Breast epithelium (tissue), 4 donors: Measurements from ENCODE around the gene CCNL2. TPM values are rescaled to one million over a fixed set of nuclear protein-coding genes. Genes with fewer than 3 reads are reported as not detected.
A peak's percentile ranks its signal among the peaks of the same experiment; 100 is the strongest.
"Not testable (repeated sequence)": the region's sequence is repeated elsewhere in the genome, so short reads cannot be mapped to it uniquely, and the experiment has no call there.

Experiments
- DNase-seq, 2 donors: peaks; one replicate each; pipeline ENCODE4 v3.0.0-alpha.2; 2019; ENCODE audit warnings: low spot score in 2 of 2
- H3K27ac ChIP-seq, 2 donors: fragments of 200-600 bp; sonication (generic) in 1 of 2; one replicate each; pipeline ENCODE4 v1.5.1; 2016 to 2019; ENCODE audit warnings: mild to moderate bottlenecking in 1 of 2
- H3K27me3 ChIP-seq, 2 donors: fragments of 200-600 bp; sonication (generic) in 1 of 2; one replicate each; pipeline versions ENCODE4 v1.5.1 to v1.6.0; 2017 to 2019; ENCODE audit warnings: control low read depth in 1 of 2, mild to moderate bottlenecking in 1 of 2
- H3K36me3 ChIP-seq: fragments of 200-600 bp; one replicate; pipeline ENCODE4 v1.5.1; 2019
- H3K4me1 ChIP-seq, 2 donors: fragments of 200-600 bp; sonication (generic); one replicate each; pipeline ENCODE4 v1.5.1; 2016 to 2019; ENCODE audit warnings: control low read depth in 1 of 2
- H3K4me3 ChIP-seq, 3 donors: fragments of 200-600 bp; sonication (generic); 1 replicate in 2 of 3; 2 replicates in 1 of 3; pipeline ENCODE4 v1.5.1; 2016 to 2019; ENCODE audit warnings: mild to moderate bottlenecking in 3 of 3, moderate library complexity in 2 of 3
- H3K9me3 ChIP-seq, 2 donors: fragments of 200-600 bp; sonication (generic) in 1 of 2; one replicate each; pipeline ENCODE4 v1.5.1; 2016 to 2019; ENCODE audit warnings: control low read depth in 1 of 2
- CTCF ChIP-seq, 3 donors: fragments of 450-650 bp; IDR thresholded peaks; one replicate each; pipeline ENCODE4 v1.5.1; 2016 to 2017; ENCODE audit warnings: antibody characterized with exemption in 3 of 3, mild to moderate bottlenecking in 3 of 3, moderate library complexity in 3 of 3
- POLR2A ChIP-seq: fragments of 450-650 bp; IDR thresholded peaks from one replicate; pipeline ENCODE4 v1.6.1; 2016; ENCODE audit warnings: antibody characterized with exemption, mild to moderate bottlenecking, moderate library complexity
- POLR2AphosphoS5 ChIP-seq, 3 donors: sonication (generic); formaldehyde crosslinking; IDR thresholded peaks; one replicate each; pipeline ENCODE4 v1.6.1; 2017; ENCODE audit warnings: antibody characterized with exemption in 3 of 3
- intact Hi-C: fragments of 100-400 bp; cut with DNase I; formaldehyde crosslinking; loops from one replicate; pipeline ENCODE4 v1.15.1; 2023; ENCODE audit warnings: low total_unique reads
- total RNA-seq, 3 donors: library from RNA; depleted of rRNA; stranded (reverse); fragments of >200 nt; gene quantifications; one replicate each; pipeline ENCODE4 v1.1.0, GENCODE V29; 2016

Gene CCNL2
- total RNA-seq, result 100 to 1,000 TPM; 170 to 325 (median 285) TPM

DNA sequence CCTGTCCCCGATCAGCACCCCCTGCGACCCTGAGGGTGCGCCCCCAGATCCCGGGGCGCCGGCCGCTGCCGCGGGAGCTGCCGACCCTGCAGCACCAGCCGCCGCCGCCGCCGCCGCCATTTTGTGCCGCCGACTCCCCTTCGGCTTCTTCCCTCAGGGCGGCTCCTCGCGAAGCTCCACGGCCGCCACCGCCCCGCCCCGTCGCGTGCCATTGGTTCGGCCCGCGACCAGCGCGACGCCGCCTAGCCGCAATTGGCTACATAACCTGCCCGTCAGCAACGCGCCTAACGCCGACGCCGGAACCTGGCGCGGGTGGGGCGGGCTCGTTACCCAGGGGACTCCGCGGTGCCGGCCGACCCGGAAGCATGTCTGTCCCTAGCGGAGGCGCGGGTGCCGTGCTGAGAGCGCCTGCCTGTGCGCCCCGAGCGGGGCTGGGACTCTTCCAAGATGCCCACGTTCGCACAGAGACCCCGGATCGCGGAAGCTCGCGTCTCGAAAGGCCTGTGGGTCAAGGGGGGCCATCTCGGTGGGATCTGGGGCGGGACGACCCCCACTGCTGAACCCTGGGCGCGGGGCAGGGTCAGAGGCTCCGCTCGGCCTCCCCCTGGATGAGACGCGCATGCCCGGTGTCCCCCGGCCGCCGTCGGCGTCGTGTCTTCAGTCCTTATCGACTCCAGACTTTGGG, at the start of gene CCNL2:
TSS of gene CCNL2 (minus strand) at position 149 of the 685 bp plus-strand sequence. CDS start at position 120, 29 bp downstream.
- Histone ChIP-seq H3K9me3 (no peaks in the 10 kb centered on the region), H3K4me3 (peak within 1 kb of the TSS; percentile 94 to 100 (median 99)), H3K36me3 (peaks cover 10% of the 10 kb centered on the region), H3K27me3 (no peaks in the 10 kb centered on the region), H3K4me1 (peaks cover 0 to 18% of the 10 kb centered on the region in 2 donors), H3K27ac (peak within 1 kb of the TSS; percentile 82 to 88)
- peak; percentile 76 to 94 (median 88) for TF ChIP-seq POLR2AphosphoS5 (IDR thresholded peaks at IDR 0.05)
- TF ChIP-seq POLR2A, result no peak
- TF ChIP-seq CTCF (IDR thresholded peaks at IDR 0.05), result peak; percentile 77 to 85 (median 84)
- intact Hi-C loops, result no loop called here
- DNase-seq, result peak; percentile 97 to 99

DNA sequence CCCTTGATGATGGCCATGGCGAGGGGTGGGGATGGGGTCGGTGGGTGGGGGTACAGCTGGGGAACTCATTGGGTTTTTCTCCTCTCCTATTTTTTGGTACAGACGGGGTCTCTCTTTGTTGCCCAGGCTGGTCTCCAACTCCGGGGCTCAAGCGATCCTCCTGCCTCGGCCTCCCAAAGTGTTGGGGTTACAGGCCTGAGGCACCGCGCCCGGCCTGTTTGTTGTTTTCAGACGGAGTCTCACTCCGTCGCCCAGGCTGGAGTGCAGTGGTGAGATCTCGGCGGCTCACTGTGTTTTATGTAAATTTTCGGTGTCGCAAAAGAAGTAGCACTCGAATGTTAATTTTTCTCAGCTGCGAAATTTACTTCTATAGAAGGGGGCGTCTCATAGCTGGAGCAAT, 47.5 kb upstream of the CCNL2 start:
- H3K9me3 ChIP-seq, H3K27me3 ChIP-seq, H3K4me3 ChIP-seq, H3K4me1 ChIP-seq, intact Hi-C loops, H3K27ac ChIP-seq, H3K36me3 ChIP-seq, DNase-seq: not testable (repeated sequence)

DNA sequence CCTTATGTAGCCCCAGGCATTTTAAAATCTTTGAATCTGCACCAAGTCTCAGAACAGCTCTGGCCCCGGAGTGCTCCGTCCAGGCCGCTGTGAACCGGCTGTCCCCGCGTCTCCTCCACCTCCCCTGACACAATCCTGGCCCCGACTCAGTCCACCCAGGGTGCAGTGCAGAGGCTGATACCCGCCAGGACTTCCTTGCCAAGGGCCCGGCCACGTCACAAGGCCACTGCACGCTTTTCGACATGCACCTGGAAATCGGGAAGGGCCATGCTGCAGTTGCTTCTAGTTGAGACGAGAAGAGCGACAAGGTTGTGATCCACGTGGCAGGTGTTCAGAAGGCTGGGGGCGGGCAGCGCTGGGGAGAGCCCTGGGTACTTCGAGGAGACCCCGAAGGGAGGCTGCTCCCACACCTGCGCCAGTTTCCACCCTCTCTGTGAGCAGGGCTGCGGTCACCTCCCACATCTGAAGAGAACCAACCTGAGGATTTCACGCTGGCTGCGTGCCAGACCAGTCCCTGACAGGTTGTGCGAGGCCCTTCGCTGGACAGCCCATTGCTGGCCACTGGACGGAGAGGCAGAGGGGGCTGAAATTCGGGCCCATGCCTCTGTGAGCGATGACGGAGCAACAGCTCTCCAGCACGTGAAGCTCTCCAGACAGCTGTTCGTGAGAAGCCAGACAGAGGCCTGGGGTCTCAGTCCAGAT, 43.1 kb upstream of the CCNL2 start:
- Histone ChIP-seq H3K36me3 (no peaks in the 10 kb centered on the region), H3K4me1 (peaks cover 0 to 11% of the 10 kb centered on the region in 2 donors), H3K9me3 (no peaks in the 10 kb centered on the region), H3K27me3 (no peaks in the 10 kb centered on the region), H3K27ac (no peak overlapping the region), H3K4me3 (no peak overlapping the region)
- no peak for TF ChIP-seq POLR2A
- no peak for TF ChIP-seq CTCF (IDR thresholded peaks at IDR 0.05)
- no peak for TF ChIP-seq POLR2AphosphoS5 (IDR thresholded peaks at IDR 0.05)
- no peak for DNase-seq
- intact Hi-C loops, result loop anchor here (5.0 kb wide), 1 partner anchor 185 kb away; no protein-coding TSS in a partner anchor

GRCh38 chr1:1441002-1441888, 42.1 kb upstream of the CCNL2 start:
- no peaks in the 10 kb centered on the region for H3K36me3 ChIP-seq
- intact Hi-C loops, result loop anchor here (5.0 kb wide), 1 partner anchor 184 kb away; no protein-coding TSS in a partner anchor
- H3K27me3 ChIP-seq, result no peaks in the 10 kb centered on the region
- H3K27ac ChIP-seq, result peak overlapping the region in 1 of 2 donors; percentile 4
- peak in 1 of 2 donors; percentile 63 for DNase-seq
- H3K9me3 ChIP-seq, result no peaks in the 10 kb centered on the region
- TF ChIP-seq POLR2AphosphoS5 (IDR thresholded peaks at IDR 0.05) (peak in 1 of 3 donors; percentile 39), POLR2A (no peak), CTCF (IDR thresholded peaks at IDR 0.05) (peak; percentile 66 to 88 (median 69))
- peaks cover 0 to 17% of the 10 kb centered on the region in 2 donors for H3K4me1 ChIP-seq
- H3K4me3 ChIP-seq, result no peak overlapping the region

GRCh38 chr1:1440262-1441001, 41.3 kb upstream of the CCNL2 start:
- no peak for DNase-seq
- peak overlapping the region in 1 of 2 donors; percentile 4 for H3K27ac ChIP-seq
- no peak overlapping the region for H3K4me3 ChIP-seq
- no peaks in the 10 kb centered on the region for H3K36me3 ChIP-seq
- H3K9me3 ChIP-seq, result no peaks in the 10 kb centered on the region
- TF ChIP-seq CTCF (IDR thresholded peaks at IDR 0.05) (no peak), POLR2A (no peak), POLR2AphosphoS5 (IDR thresholded peaks at IDR 0.05) (no peak)
- intact Hi-C loops, result loop anchor here (5.0 kb wide), 1 partner anchor 183 kb away; no protein-coding TSS in a partner anchor
- H3K4me1 ChIP-seq, result peaks cover 3 to 20% of the 10 kb centered on the region in 2 donors
- no peaks in the 10 kb centered on the region for H3K27me3 ChIP-seq
